GM12878 (cell line): Measurements from ENCODE around the gene COL27A1.

Source experiments
- POLR2A ChIP-seq: IDR thresholded peaks from 2 replicates; pipeline ENCODE4 v1.6.1; 2011; ENCODE audit warnings: low read depth, mild to moderate bottlenecking, low read length
- ZBTB33 ChIP-seq: fragments of 450-650 bp; IDR thresholded peaks from 2 replicates; pipeline ENCODE4 v1.6.1; 2017; ENCODE audit warnings: mild to moderate bottlenecking

- no peak for TF ChIP-seq POLR2A
- TF ChIP-seq ZBTB33, result no peak
Measured at GRCh38 chr9:114149765-114150340, 5.5 kb upstream of the COL27A1 start.
